Vagina (tissue), 2 donors: ENCODE results near the gene ZSWIM7. TPM values are rescaled to one million over a fixed set of nuclear protein-coding genes. Genes with fewer than 3 reads are reported as not detected.
"Not testable (repeated sequence)": the region's sequence is repeated elsewhere in the genome, so short reads cannot be mapped to it uniquely, and the experiment has no call there.

Experiments
- DNase-seq, 2 donors: peaks; one replicate each; pipeline ENCODE4 v3.0.0-alpha.2; 2017; ENCODE audit errors: extremely low spot score in 2 of 2
- H3K27ac ChIP-seq: fragments of 200-600 bp; sonication (generic); one replicate; pipeline ENCODE4 v1.5.1; 2019
- H3K27me3 ChIP-seq: fragments of 200-600 bp; sonication (generic); one replicate; pipeline ENCODE4 v1.5.1; 2019
- H3K36me3 ChIP-seq, 2 donors: fragments of 200-600 bp; sonication (generic); one replicate each; pipeline ENCODE4 v1.5.1; 2017 to 2019
- H3K4me1 ChIP-seq: fragments of 200-600 bp; sonication (generic); one replicate; pipeline ENCODE4 v1.5.1; 2019
- H3K4me3 ChIP-seq, 2 donors: fragments of 200-600 bp; sonication (generic); 1 replicate in 1 of 2; 2 replicates in 1 of 2; pipeline ENCODE4 v1.5.1; 2016 to 2019
- H3K9me3 ChIP-seq: fragments of 200-600 bp; sonication (generic); one replicate; pipeline ENCODE4 v1.5.1; 2019
- CTCF ChIP-seq, 3 experiments: fragments of 450-650 bp in 2 of 3; fragments of 200-600 bp in 1 of 3; sonication (generic) in 1 of 3; IDR thresholded peaks; one replicate each; pipeline ENCODE4 v1.5.1; 2017 to 2019; ENCODE audit warnings: antibody characterized with exemption in 3 of 3, mild to moderate bottlenecking in 2 of 3, moderate library complexity in 2 of 3
- POLR2A ChIP-seq, 2 donors: fragments of 450-650 bp; IDR thresholded peaks; one replicate each; pipeline ENCODE4 v1.6.1; 2017; ENCODE audit warnings: antibody characterized with exemption in 2 of 2, mild to moderate bottlenecking in 2 of 2, moderate library complexity in 2 of 2
- POLR2AphosphoS5 ChIP-seq, 2 donors: sonication (generic); formaldehyde crosslinking; IDR thresholded peaks; one replicate each; pipeline ENCODE4 v1.9.0; 2017; ENCODE audit warnings: antibody characterized with exemption in 2 of 2, mild to moderate bottlenecking in 2 of 2, low read depth in 1 of 2; ENCODE audit not compliant: insufficient read depth in 1 of 2
- intact Hi-C: fragments of 100-400 bp; cut with DNase I; formaldehyde crosslinking; loops from one replicate; pipeline ENCODE4 v1.15.1; 2023
- total RNA-seq: library from RNA; depleted of rRNA; stranded (reverse); fragments of >200 nt; gene quantifications from one replicate; pipeline ENCODE4 v1.2.3, GENCODE V29; 2016

The ZSWIM7 gene
- total RNA-seq, 1 donor from 2014 or later: 18.9 TPM

- Histone ChIP-seq H3K27ac (peak overlapping the region; percentile 93), H3K36me3 (peaks cover 0 to 38% of the 10 kb centered on the region in 2 donors), H3K4me3 (peak overlapping the region; percentile 71 to 81), H3K9me3 (no peaks in the 10 kb centered on the region), H3K27me3 (no peaks in the 10 kb centered on the region), H3K4me1 (peaks cover 17% of the 10 kb centered on the region)
- intact Hi-C loops: no loop called here
- TF ChIP-seq CTCF (IDR thresholded peaks at IDR 0.05): no peak
- no peak for TF ChIP-seq POLR2AphosphoS5 (IDR thresholded peaks at IDR 0.05; ENCODE audit: insufficient read depth in 1 of 2, low read depth in 1 of 2)
- no peak for TF ChIP-seq POLR2A (IDR thresholded peaks at IDR 0.05)
- no peak for DNase-seq
Measured at GRCh38 chr17:15999974-16000827, 697 bp upstream of the ZSWIM7 start.

GRCh38 chr17:15998031-15998562, 1.4 kb downstream of the ZSWIM7 start:
- Histone ChIP-seq H3K27ac (no peak overlapping the region), H3K4me3 (peak overlapping the region in 1 of 2 donors; percentile 81), H3K27me3 (no peaks in the 10 kb centered on the region), H3K4me1 (peaks cover 17% of the 10 kb centered on the region), H3K9me3 (no peaks in the 10 kb centered on the region), H3K36me3 (peaks cover 0 to 17% of the 10 kb centered on the region in 2 donors)
- intact Hi-C loops: no loop called here
- DNase-seq: no peak
- no peak for TF ChIP-seq POLR2A (IDR thresholded peaks at IDR 0.05)
- no peak for TF ChIP-seq CTCF (IDR thresholded peaks at IDR 0.05)
- TF ChIP-seq POLR2AphosphoS5 (IDR thresholded peaks at IDR 0.05; ENCODE audit: insufficient read depth in 1 of 2, low read depth in 1 of 2): no peak

- no peak overlapping the region for H3K27ac ChIP-seq
- H3K9me3 ChIP-seq: no peaks in the 10 kb centered on the region
- H3K36me3 ChIP-seq: no peaks in the 10 kb centered on the region
- H3K4me1 ChIP-seq: peaks cover 12% of the 10 kb centered on the region
- TF ChIP-seq POLR2A (IDR thresholded peaks at IDR 0.05) (no peak), POLR2AphosphoS5 (IDR thresholded peaks at IDR 0.05; ENCODE audit: insufficient read depth in 1 of 2, low read depth in 1 of 2) (no peak)
- H3K4me3 ChIP-seq: no peak overlapping the region
- no peaks in the 10 kb centered on the region for H3K27me3 ChIP-seq
- intact Hi-C loops: no loop called here
- no peak for DNase-seq
Measured at GRCh38 chr17:15996322-15996721, 3.2 kb downstream of the ZSWIM7 start.

GRCh38 chr17:15981646-15982580, 17.6 kb downstream of the ZSWIM7 start:
- H3K27ac ChIP-seq: no peak overlapping the region
- intact Hi-C loops: no loop called here
- no peaks in the 10 kb centered on the region for H3K27me3 ChIP-seq
- no peak for DNase-seq
- H3K4me1 ChIP-seq: no peaks in the 10 kb centered on the region
- TF ChIP-seq POLR2A (IDR thresholded peaks at IDR 0.05): no peak
- TF ChIP-seq POLR2AphosphoS5 (IDR thresholded peaks at IDR 0.05; ENCODE audit: insufficient read depth in 1 of 2, low read depth in 1 of 2): no peak
- TF ChIP-seq CTCF (IDR thresholded peaks at IDR 0.05): no peak
- no peaks in the 10 kb centered on the region for H3K9me3 ChIP-seq
- peaks cover 0 to 49% of the 10 kb centered on the region in 2 donors for H3K36me3 ChIP-seq
- H3K4me3 ChIP-seq: no peak overlapping the region

GRCh38 chr17:15981208-15981607, 18.3 kb downstream of the ZSWIM7 start:
- Histone ChIP-seq H3K36me3 (peaks cover 0 to 50% of the 10 kb centered on the region in 2 donors), H3K4me3 (no peak overlapping the region), H3K27me3 (no peaks in the 10 kb centered on the region), H3K4me1 (no peaks in the 10 kb centered on the region), H3K27ac (no peak overlapping the region), H3K9me3 (no peaks in the 10 kb centered on the region)
- no peak for DNase-seq
- TF ChIP-seq POLR2AphosphoS5 (IDR thresholded peaks at IDR 0.05; ENCODE audit: insufficient read depth in 1 of 2, low read depth in 1 of 2) (no peak), CTCF (IDR thresholded peaks at IDR 0.05) (no peak), POLR2A (IDR thresholded peaks at IDR 0.05) (no peak)
- intact Hi-C loops: no loop called here

GRCh38 chr17:15979013-15979412, 20.5 kb downstream of the ZSWIM7 start:
- H3K4me1 ChIP-seq, H3K27me3 ChIP-seq, H3K9me3 ChIP-seq, intact Hi-C loops, DNase-seq, H3K27ac ChIP-seq, H3K4me3 ChIP-seq: not testable (repeated sequence)
- H3K36me3 ChIP-seq: peaks cover 0 to 37% of the 10 kb centered on the region in 2 donors
